ENCODE results near the gene RTN4RL1.

DNA sequence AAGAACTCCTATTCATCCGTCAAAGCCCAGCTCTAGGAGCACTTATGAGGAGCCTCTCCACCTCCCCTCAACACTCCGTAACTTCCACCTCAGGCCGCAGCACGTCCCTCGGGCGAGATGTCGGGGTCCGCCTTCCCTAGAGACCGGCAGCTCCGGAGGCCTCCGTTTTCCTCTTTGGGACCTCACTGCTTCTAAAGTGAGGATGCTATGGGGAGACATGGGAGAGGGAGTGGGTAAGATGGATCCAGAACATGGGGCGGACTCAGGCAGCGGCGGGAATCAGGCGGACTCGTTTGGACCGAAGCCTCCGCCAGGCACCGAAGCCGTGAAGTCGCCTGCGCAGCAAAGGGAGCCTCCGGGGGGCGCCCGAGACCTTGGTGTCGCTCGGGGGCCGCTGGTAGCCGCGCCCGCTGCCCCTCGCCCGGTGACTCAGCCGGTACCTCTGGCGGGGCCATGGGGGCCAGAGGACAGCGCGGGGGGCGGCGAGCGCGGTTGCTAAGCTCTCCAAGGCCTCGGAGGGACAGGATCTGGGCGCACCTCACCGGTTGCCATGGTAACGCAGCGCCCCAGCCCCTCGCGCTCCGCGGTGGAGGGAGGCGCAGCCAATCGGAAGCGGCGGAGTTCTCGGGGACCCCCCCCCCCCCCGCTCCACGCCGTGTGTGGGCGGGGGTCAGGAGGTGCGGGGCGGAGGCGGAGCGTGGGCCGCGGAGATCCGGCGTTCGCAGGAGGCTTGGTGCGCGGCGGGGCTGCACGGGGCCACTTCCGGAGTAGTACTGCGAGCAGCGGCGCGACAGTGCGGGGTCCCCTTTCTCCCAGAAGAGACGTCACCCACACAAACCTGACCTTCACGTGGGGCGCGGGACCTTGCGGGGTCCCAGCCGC is 28.5 kb upstream of the RTN4RL1 start:
- TF ChIP-seq, protein P1, sequence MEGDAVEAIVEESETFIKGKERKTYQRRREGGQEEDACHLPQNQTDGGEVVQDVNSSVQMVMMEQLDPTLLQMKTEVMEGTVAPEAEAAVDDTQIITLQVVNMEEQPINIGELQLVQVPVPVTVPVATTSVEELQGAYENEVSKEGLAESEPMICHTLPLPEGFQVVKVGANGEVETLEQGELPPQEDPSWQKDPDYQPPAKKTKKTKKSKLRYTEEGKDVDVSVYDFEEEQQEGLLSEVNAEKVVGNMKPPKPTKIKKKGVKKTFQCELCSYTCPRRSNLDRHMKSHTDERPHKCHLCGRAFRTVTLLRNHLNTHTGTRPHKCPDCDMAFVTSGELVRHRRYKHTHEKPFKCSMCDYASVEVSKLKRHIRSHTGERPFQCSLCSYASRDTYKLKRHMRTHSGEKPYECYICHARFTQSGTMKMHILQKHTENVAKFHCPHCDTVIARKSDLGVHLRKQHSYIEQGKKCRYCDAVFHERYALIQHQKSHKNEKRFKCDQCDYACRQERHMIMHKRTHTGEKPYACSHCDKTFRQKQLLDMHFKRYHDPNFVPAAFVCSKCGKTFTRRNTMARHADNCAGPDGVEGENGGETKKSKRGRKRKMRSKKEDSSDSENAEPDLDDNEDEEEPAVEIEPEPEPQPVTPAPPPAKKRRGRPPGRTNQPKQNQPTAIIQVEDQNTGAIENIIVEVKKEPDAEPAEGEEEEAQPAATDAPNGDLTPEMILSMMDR (IDR thresholded peaks at IDR 0.05 in 8 of 11, conservative IDR thresholded peaks at IDR 0.05 in 3 of 11): peak; percentile 43 to 83 (median 67)
- TF ChIP-seq POLR2AphosphoS5 (IDR thresholded peaks at IDR 0.05) (peak in 2 of 3 donors; percentile 21 to 71), POLR2A (IDR thresholded peaks at IDR 0.05) (no peak)

Data from spleen (tissue), 7 donors.